ENCODE measurements around the gene POLG.
"Not testable (repeated sequence)": the region's sequence is repeated elsewhere in the genome, so short reads cannot be mapped to it uniquely, and the experiment has no call there.

POLG gene

DNA sequence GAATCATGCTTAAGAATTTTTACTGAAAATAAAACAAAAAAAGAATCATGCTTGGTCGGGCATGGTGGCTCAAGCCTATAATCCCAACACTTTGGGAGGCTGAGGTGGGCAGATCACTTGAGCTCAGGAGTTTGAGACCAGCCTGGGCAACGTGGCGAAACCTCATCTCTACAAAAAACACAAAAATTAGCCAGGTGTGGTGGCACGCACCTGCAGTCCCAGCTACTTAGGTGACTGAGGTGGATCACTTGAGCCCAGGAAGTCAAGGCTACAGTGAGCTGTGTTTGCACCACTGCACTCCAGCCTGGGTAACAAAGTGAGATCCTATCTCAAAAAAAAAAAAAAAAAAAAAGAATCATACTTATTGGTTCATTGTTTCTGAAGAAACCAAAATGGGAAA, 57.3 kb downstream of the POLG start:
- DNase-seq = not testable (repeated sequence)
